PFSK-1 (cell line): Measurements from ENCODE around the gene MMP23B.

ENCODE experiments used
- FOXP2 ChIP-seq: optimal IDR thresholded peaks from 2 replicates; pipeline ENCODE3; 2011; ENCODE audit warnings: borderline replicate concordance, control low read depth, inconsistent platforms; ENCODE audit not compliant: insufficient read depth; ENCODE audit errors: extremely low read length, extremely low read depth
- POLR2AphosphoS5 ChIP-seq: IDR thresholded peaks from 2 replicates; pipeline ENCODE4 v1.6.1; 2012; ENCODE audit warnings: low read depth, mild to moderate bottlenecking, control low read depth, low read length, moderate library complexity
- REST ChIP-seq, 2 experiments: IDR thresholded peaks; 2 replicates each; pipeline versions ENCODE4 v1.6.1 to v1.8.0; 2011 to 2012; ENCODE audit warnings: low read depth in 2 of 2, low read length in 2 of 2, control low read depth in 1 of 2, inconsistent platforms in 1 of 2, mild to moderate bottlenecking in 1 of 2, moderate library complexity in 1 of 2; ENCODE audit not compliant: insufficient read depth in 1 of 2
- SIN3A ChIP-seq: IDR thresholded peaks from 2 replicates; pipeline ENCODE4 v1.6.1; 2012; ENCODE audit warnings: mild to moderate bottlenecking, low read length, moderate library complexity, borderline replicate concordance; ENCODE audit not compliant: insufficient read depth
- TAF1 ChIP-seq: IDR thresholded peaks from 2 replicates; pipeline ENCODE4 v1.6.1; 2012; ENCODE audit warnings: low read length, control low read depth, borderline replicate concordance; ENCODE audit not compliant: insufficient read depth

DNA sequence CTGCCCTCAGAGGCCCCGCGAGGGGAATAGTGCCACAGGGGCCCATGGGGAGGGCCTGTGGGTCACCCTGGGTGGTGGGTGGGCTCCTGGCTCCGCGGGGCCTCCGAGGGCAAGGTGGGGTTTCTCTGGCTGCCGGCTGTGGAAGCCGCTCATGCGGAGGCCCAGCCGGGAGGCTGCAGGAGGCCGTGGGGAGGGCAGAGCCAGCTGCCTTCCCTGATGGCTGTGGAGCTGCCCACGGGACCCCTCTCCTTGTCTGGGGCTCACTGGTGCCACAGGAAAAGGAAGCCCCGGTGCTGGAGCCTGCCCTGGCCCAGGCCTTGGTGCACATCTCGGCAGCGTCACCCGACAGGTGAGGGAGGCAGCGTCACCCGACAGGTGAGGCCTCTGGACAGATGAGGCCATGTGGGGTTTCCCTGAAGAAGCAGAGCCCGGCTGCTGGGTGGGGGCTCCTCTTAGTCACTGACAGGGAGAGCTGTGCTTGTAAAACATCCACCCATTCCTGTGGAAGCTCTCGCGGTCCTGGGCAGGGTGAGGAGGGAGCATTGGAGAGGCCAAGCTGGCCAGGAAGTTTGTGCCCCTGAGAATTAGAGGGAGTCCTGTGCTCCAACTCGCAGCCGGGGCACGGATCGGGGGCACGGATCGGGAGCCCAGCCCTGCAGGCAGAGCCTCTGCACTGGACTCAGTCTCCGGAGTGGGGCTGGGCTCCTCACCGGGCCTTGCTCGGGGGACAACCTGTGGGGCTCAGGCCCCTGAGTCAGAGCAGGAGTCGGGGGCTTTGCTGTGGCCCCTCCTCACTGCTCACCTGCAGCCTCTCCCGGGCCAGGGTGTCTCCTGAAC is 10.6 kb upstream of the MMP23B start:
- TF ChIP-seq REST (IDR thresholded peaks at IDR 0.05; ENCODE audit: insufficient read depth in 1 of 2, low read depth in 2 of 2, low read length in 2 of 2), result no peak
- no peak for TF ChIP-seq POLR2AphosphoS5
- TF ChIP-seq TAF1, result no peak
- no peak for TF ChIP-seq FOXP2
- TF ChIP-seq SIN3A, result no peak
